ENCODE measurements around the gene STXBP6. TPM values are rescaled to one million over a fixed set of nuclear protein-coding genes. Genes with fewer than 3 reads are reported as not detected.

STXBP6 gene
- total RNA-seq, 1 experiment from 2014 or later: 0.27 TPM

DNA sequence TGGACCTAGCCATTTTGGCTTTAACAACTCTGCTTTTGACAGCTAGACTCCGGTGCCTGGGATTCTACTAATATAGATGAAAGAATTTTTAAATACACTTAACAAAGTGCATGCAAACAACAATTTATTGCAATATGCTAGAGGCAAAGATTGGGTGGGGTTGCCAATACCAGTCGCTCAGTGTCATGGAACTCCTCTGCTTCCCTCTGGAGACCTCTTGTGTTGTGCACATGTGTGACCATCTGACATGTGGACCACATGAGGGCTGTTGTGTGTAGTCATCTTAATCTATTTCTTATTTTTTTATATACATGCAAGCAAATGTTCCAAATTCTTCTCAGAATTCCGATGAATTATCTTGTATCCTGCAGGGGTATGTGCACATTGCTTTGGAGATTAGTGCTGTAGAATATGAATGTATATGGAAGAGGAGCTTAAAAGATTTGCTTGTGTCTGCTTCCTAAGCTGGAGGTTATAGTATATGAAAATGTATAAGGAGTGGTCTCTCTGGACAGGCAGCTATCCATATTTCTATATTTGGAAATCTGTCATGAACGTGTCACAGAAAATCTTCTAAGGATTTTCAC lies 24.2 kb upstream of the STXBP6 start:
- peaks cover 4 to 22% of the 10 kb centered on the region in 2 experiments; a peak in 2 of 4 replicates for H3K9me3 ChIP-seq (ENCODE audit: control insufficient read depth in 1 of 2, insufficient read depth in 1 of 2, low read depth in 1 of 2, low read length in 2 of 2)
- ATAC-seq (no peak), DNase-seq (ENCODE audit: low read depth, low spot score) (no peak)
- no peak overlapping the region for H3K9ac ChIP-seq (ENCODE audit: low read length)
- H3K4me1 ChIP-seq (ENCODE audit: control insufficient read depth in 1 of 2, insufficient read depth in 2 of 2, low read length in 2 of 2): no peaks in the 10 kb centered on the region
- H3K4me3 ChIP-seq (replicated peaks in 1 of 2; ENCODE audit: low read depth in 1 of 2, low read length in 2 of 2): no peak overlapping the region
- no peaks in the 10 kb centered on the region for H4K20me1 ChIP-seq (ENCODE audit: insufficient read depth)
- ChIA-PET RAD21 (ENCODE audit: low non-redundant PET in 1 of 2, low total read pairs in 2 of 2, uncharacterized antibody in 2 of 2, unreplicated experiment in 2 of 2) (no interaction called here), CTCF (no interaction called here), POLR2A (no interaction called here)
- H3K27me3 ChIP-seq (ENCODE audit: insufficient read depth, low read length): no peaks in the 10 kb centered on the region
- no peak overlapping the region for H3K4me2 ChIP-seq (ENCODE audit: low read length)
- no peak overlapping the region for H3K27ac ChIP-seq (ENCODE audit: low read depth, low read length)
- intact Hi-C loops (cut with micrococcal nuclease): no loop called here
- TF ChIP-seq CEBPB (IDR thresholded peaks at IDR 0.05; ENCODE audit: low read depth): no peak
- TF ChIP-seq EGR1 (IDR thresholded peaks at IDR 0.05; ENCODE audit: low read depth): no peak
- no peak for TF ChIP-seq ZNF274 (IDR thresholded peaks at IDR 0.05; ENCODE audit: low read depth, low read length)
- TF ChIP-seq CBX3 (IDR thresholded peaks at IDR 0.05; ENCODE audit: low read depth): no peak
- H3K79me2 ChIP-seq (ENCODE audit: insufficient read depth, low read length): no peaks in the 10 kb centered on the region
- no peak overlapping the region for H2AFZ ChIP-seq (ENCODE audit: low read depth, low read length, poor library complexity, severe bottlenecking)
- no peaks in the 10 kb centered on the region for H3K9me2 ChIP-seq (ENCODE audit: insufficient read depth)
- BruUV-seq (replicated peaks): no TSS peak
- no peaks in the 10 kb centered on the region for H3K36me3 ChIP-seq (ENCODE audit: control insufficient read depth in 1 of 2, insufficient read depth in 2 of 2, low read length in 2 of 2)

DNA sequence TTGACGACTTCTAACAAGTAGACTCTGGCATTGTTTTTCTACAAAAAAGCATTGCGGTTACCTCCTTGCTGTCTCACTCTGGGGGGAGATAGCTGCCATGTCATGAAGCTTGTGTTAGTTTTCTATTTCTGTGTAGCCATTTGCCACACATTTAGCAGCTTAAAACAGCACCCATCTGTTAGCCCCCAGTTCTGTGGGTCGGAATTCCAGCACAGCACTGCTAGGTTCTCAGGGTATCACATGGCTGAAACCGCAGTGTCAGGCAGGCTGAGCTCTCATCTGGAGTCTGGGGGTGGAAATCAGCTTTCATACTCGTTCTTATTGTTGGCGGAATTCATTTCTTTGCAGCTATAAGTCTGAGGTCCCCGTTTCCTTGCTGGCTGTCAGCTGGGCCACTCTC lies 19.9 kb upstream of the STXBP6 start:
- ChIA-PET RAD21 (ENCODE audit: low non-redundant PET in 1 of 2, low total read pairs in 2 of 2, uncharacterized antibody in 2 of 2, unreplicated experiment in 2 of 2) (no interaction called here), POLR2A (no interaction called here), CTCF (no interaction called here)
- Histone ChIP-seq H3K4me1 (ENCODE audit: control insufficient read depth in 1 of 2, insufficient read depth in 2 of 2, low read length in 2 of 2) (no peaks in the 10 kb centered on the region), H3K4me3 (replicated peaks in 1 of 2; ENCODE audit: low read depth in 1 of 2, low read length in 2 of 2) (no peak overlapping the region), H3K9me2 (ENCODE audit: insufficient read depth) (no peaks in the 10 kb centered on the region), H2AFZ (ENCODE audit: low read depth, low read length, poor library complexity, severe bottlenecking) (no peak overlapping the region), H3K4me2 (ENCODE audit: low read length) (no peak overlapping the region), H3K27ac (ENCODE audit: low read depth, low read length) (no peak overlapping the region), H3K9me3 (ENCODE audit: control insufficient read depth in 1 of 2, insufficient read depth in 1 of 2, low read depth in 1 of 2, low read length in 2 of 2) (peaks cover 3 to 7% of the 10 kb centered on the region in 2 experiments; a peak in 2 of 4 replicates), H3K79me2 (ENCODE audit: insufficient read depth, low read length) (no peaks in the 10 kb centered on the region), H3K36me3 (ENCODE audit: control insufficient read depth in 1 of 2, insufficient read depth in 2 of 2, low read length in 2 of 2) (no peaks in the 10 kb centered on the region), H4K20me1 (ENCODE audit: insufficient read depth) (no peaks in the 10 kb centered on the region), H3K27me3 (ENCODE audit: insufficient read depth, low read length) (no peaks in the 10 kb centered on the region), H3K9ac (ENCODE audit: low read length) (no peak overlapping the region)
- DNase-seq (ENCODE audit: low read depth, low spot score) (no peak), ATAC-seq (no peak)
- intact Hi-C loops (cut with micrococcal nuclease): no loop called here
- BruUV-seq (replicated peaks): no TSS peak
- no peak for TF ChIP-seq CBX3 (IDR thresholded peaks at IDR 0.05; ENCODE audit: low read depth)
- TF ChIP-seq FOSL1 (IDR thresholded peaks at IDR 0.05; ENCODE audit: low read depth): no peak
- no peak for TF ChIP-seq JUND (IDR thresholded peaks at IDR 0.05)
- no peak for TF ChIP-seq ZNF274 (IDR thresholded peaks at IDR 0.05; ENCODE audit: low read depth, low read length)
- TF ChIP-seq, protein P1, sequence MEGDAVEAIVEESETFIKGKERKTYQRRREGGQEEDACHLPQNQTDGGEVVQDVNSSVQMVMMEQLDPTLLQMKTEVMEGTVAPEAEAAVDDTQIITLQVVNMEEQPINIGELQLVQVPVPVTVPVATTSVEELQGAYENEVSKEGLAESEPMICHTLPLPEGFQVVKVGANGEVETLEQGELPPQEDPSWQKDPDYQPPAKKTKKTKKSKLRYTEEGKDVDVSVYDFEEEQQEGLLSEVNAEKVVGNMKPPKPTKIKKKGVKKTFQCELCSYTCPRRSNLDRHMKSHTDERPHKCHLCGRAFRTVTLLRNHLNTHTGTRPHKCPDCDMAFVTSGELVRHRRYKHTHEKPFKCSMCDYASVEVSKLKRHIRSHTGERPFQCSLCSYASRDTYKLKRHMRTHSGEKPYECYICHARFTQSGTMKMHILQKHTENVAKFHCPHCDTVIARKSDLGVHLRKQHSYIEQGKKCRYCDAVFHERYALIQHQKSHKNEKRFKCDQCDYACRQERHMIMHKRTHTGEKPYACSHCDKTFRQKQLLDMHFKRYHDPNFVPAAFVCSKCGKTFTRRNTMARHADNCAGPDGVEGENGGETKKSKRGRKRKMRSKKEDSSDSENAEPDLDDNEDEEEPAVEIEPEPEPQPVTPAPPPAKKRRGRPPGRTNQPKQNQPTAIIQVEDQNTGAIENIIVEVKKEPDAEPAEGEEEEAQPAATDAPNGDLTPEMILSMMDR (IDR thresholded peaks at IDR 0.05 in 2 of 3, conservative IDR thresholded peaks at IDR 0.05 in 1 of 3; ENCODE audit: borderline replicate concordance in 1 of 3, insufficient read depth in 1 of 3, low read depth in 2 of 3, low read length in 2 of 3): no peak
- TF ChIP-seq POLR2A (IDR thresholded peaks at IDR 0.05; ENCODE audit: borderline replicate concordance, extremely low read depth, insufficient read depth, insufficient read length): no peak
- no peak for TF ChIP-seq SP1 (IDR thresholded peaks at IDR 0.05; ENCODE audit: low read depth)
- no peak for TF ChIP-seq SIN3A (IDR thresholded peaks at IDR 0.05; ENCODE audit: low read depth)

Measured in HCT116 (cell line).